ENCODE results near the gene PMS1.
"Not testable (repeated sequence)": the region's sequence is repeated elsewhere in the genome, so short reads cannot be mapped to it uniquely, and the experiment has no call there.

PMS1 gene

DNA sequence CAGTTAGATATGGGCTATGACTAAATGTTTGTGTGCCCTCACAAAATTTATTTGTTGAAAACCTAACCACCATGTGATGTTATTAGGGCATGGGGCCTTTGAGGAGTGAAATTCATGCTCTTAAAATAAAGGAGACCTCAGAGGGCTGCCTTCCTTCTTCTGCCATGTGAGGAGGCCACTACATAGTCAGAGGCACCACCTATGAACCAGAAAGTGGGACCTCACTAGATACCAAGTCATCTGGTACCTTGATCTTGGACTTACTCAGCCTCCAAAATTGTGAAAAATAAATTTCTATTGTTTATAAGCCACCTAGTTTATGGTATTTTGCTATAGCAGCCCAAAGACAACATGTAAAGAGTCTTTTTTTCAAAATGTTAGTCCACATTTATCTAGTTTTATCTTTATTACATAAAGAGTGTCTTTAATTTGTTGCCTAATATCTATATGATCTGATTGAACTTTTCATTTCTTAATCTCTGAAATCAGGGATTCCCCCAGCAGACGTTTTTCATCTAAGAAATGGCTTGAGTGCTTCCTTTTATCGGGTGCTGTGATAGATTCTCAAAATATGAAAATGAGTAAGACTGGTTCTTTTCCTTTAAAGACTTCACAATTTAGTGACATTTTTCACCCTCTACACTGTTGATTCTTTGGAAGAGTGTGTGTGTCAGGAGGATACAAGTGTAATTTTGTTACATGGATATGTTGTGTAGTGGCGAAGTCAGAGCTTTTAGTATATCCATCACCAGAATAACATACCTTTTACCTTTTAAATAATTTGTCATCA lies 34.2 kb downstream of the PMS1 start:
- no peak for DNase-seq

GRCh38 chr2:189819297-189819704 lies 35.1 kb downstream of the PMS1 start:
- no peak for DNase-seq

GRCh38 chr2:189821953-189822748 lies 37.9 kb downstream of the PMS1 start:
- DNase-seq: no peak

DNA sequence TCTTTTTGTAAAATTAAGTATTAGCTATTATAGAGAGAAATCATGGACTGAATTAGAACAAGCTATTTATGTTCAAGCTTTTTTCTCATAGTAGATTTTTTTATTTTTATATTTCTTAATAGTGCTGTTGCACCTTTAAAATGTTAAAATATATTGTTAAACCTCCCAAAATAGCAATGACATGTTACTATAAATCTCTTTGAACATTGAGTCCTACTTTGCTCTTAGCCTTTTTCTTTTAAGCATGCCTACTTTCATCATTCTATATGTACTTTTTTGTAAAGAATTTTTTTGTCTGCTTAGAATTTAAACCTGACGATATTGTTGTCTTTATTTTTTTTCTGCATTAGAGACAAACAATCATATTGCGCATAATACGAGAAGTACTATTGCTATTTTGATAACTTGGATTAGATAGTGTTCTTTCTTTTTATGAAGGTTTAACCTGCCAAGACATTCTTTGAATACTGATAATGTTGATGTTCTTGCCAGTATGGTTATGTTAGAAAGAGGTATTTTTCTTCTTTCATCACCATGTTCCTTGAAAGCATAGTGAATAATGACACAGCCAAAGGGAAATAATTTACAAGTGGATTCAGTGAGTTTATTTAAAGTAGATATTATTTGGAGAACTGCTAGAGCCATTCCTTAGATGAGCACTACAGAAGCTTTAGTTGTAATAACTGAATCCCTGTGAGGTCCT lies 40.6 kb downstream of the PMS1 start:
- DNase-seq: no peak

DNA sequence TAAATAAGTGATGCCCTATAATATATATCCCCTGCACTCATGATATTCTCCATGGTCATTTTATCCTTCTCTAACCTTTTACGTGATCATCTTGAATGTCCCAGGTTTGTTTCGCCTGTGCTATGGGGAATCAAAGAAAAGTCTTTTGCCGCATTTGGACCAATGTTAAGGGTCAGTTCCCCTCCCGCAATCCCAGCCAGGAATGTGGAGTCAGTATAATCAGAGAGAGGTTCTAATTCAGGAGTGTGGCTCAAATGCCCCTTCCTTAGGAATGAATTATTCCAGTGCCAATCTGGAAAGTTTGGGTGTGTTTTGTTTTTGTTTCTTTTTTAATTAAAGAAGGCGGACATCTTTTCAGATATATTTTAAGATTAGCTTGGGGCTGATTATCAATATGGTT lies 41.8 kb downstream of the PMS1 start:
- no peak for DNase-seq

DNA sequence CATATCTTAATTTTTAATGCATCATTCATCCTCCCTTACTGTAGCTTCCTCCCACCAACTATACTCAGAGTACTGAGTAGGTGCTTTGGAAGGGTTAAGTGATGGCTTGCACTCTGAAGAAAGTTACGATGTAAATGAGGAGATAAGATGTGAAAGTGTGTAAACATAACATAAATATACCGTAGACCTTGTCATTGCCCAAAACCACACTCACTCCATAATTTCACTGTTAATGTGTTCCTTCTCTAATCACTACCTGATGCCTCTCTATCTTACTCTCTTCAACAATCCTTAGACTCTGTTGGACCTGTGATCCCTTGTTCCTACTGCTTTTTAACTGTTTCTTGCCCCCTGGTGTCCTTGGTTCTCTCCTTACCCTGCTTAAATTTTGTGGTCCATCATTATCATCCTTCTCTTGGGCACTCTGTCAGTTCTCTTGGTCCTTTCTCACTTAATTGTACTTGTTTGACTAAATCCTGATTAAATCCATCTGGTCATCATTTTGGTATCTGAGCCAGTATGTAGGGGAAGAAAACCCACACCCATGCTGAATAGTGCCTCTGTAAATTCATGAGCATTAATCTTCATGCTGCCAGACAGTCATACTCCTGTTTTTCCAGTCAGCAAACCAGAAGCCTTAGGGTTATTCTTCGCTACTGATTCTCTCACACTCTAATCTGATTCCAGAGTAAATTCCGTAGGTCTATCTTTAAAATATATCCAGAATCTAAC lies 45.0 kb downstream of the PMS1 start:
- DNase-seq: no peak

- DNase-seq: no peak
Observed at GRCh38 chr2:189830510-189830909, 46.3 kb downstream of the PMS1 start.

- DNase-seq: no peak
Observed at GRCh38 chr2:189834059-189834458, 49.8 kb downstream of the PMS1 start.

GRCh38 chr2:189834642-189835041 lies 50.4 kb downstream of the PMS1 start:
- not testable (repeated sequence) for DNase-seq

DNA sequence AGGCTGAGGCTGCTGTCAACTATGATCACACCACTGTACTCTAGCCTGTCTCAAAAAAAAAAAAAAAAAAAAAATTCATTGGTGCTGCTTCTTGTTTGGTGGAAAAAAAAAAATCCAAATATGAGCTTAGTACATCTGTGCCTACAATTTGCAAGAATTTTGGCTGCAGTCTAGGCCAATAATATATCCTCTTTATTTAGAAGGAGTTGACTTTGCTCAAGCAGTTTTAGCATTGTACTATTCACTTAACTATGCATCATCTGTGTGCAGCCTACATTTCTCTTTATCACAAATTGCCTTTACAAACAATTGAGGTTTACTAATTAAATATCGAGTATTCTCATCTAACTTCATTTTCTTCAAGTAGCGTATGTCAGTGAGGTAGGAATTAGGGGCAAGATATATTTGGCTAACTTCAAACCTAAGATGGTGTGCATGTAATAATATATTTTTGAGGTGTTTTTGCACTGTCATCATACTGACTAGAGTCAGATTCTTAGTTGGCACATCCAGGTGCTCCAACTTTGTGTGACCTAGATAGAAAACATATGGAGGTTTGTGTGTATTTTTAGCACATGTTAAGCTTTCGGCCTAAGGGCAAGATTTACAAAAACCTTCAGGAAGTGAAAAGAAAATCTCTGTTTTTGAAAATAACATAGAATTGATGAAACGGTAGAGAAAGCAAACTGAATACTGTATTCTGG lies 51.8 kb downstream of the PMS1 start:
- no peak for DNase-seq

- no peak for DNase-seq
Observed at GRCh38 chr2:189836644-189837043, 52.4 kb downstream of the PMS1 start.

DNA sequence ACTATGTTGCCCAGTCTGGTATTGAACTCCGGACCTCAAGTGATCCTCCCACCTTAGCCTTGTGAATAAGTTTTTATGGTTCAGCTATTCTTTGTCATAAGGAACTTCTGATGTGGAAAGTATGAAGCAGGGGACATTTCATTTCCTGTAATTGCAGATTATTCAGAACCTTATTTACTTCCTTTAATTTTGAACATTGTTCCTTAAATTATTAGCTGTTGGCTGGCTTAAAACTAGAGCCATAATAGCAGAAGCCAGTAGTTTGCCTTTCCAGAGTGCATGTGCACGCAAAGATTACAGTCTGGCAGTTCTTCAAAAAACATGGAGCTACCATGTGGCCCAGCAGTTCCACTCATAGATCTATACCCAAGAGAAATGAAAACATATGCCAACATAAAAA lies 53.1 kb downstream of the PMS1 start:
- DNase-seq: no peak

DNA sequence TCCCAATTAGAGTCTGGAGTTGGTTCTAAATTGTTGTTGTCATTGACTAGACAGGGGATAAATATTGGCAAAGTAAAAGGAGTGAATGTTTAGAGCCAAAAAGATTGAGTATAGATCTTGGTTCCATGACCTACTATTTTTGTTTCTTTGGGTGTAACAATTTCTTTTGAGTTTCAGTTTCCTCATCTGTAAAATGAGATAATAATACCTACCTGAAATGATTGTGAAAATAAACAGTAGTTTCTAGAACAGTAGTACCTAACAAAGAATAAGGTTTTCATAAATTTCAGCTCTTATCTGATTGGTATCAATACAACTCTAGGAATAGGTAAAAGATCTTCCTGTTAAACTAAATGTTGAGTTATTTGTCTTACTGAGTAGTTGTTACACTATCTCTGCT lies 56.8 kb downstream of the PMS1 start:
- DNase-seq: no peak

- no peak for DNase-seq
Observed at GRCh38 chr2:189848276-189848675, 64.0 kb downstream of the PMS1 start.

DNA sequence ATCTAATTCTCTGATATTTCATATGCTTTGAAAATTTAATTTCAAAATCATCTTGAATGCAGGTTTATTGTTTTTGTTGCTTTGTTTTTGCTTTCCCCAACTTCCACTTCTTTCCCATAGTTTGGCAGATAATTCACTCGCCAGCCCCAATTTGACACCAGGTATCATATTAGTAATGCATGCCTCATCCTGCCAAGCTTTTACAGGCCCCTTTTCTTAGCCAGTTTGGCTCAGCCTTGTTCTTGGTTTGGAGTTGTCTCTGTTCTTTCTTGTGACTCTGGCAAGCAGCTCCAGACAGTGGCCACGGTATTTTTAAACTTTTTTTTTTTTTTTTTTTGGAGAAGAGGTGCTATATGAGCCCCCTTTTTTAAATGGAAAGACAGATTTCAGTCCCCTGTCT lies 65.3 kb downstream of the PMS1 start:
- DNase-seq: no peak

DNA sequence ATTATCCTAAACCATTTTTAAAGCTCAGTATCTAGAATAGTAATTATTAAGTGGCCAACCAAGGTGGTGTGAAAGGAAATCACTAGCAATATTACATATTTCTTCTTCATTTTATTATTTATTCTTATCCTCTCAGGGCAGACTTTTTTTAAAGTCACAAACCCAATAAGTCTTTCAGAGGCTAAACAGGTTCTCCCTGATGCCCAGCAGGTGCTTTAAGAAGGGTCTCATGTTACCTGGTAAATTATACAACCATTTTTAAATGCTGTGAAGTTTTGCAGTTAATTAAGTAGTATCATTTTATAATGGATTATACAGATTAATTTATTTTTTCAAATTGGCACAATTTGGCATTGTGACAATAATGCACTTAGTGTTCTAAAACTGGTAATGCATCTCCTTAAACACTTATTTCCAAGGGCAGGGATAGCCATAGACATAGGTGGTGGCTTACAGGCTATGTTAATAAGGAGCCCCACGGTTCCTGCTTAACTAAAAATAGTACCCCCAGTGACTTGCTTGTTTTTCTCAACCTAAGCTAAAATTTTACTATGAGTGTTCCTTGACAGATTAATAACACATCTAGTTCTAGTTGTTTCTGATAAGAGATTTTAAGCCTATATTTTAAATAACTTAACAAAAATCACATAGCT lies 67.0 kb downstream of the PMS1 start:
- no peak for DNase-seq

- no peak for DNase-seq
Observed at GRCh38 chr2:189854187-189854586, 69.9 kb downstream of the PMS1 start.

- DNase-seq: no peak
Observed at GRCh38 chr2:189854940-189855339, 70.7 kb downstream of the PMS1 start.

- no peak for DNase-seq
Observed at GRCh38 chr2:189858291-189858690, 74.0 kb downstream of the PMS1 start.

DNA sequence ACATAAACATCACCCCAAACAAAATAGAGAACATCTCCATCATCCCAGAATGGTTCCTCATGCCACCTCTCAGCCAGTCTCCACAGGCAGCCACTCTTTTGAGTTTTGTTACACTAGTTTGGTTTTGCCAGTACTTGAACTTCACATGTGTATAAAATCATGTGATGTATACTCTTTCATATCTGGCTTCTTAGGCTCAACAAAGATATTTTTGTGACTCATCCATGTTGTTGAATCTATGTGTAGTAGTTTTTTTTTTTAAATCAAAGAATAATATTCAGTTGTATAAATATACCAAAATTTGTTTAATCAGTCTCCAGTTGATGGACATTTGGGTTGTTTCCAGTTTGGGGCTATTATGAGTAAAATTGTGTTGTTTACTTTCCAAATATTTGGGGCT lies 75.9 kb downstream of the PMS1 start:
- DNase-seq: no peak

DNA sequence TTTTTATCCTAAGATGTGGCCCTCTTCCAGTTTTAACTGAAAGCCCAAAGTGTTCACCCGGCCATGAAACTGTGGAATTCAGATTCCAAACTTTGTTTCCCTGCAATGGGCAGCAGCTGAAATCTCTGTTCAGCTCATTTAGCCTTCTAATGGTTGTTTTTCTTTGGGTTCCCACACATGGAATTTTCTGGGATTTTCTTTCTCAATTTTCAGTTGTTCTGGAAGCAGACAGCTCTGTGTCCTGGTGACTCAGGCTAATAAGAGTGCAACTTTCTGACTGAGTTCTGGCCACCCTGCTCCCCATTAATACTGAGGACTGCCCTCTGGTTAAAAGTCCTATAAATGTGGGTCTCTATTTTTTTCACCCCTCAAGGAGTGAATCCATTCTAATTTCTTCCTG lies 78.5 kb downstream of the PMS1 start:
- DNase-seq: no peak

DNA sequence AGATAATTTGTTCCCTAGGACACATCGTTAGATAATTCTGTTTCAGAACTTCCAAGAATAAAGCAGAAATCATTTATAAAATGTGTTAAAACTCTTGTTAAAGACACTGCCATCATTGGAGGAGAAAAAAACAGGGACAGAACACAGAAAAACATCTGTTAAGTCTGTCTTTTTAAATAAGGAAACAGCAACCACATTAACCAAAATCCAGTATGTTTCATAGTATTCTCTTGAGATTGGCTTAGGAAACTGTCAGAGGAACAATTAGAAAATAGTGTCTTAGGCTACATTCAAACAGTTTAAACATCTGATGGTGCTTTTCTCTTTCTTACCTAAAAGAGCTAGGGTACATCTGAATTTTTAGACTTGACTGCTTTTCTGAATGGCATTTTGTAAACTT lies 81.6 kb downstream of the PMS1 start:
- DNase-seq: no peak
